OCI-LY7 (cell line): ENCODE data around the gene STARD3. TPM values are rescaled to one million over a fixed set of nuclear protein-coding genes. Genes with fewer than 3 reads are reported as not detected.

ENCODE experiments used
- BruUV-seq: library from RNA; stranded (reverse); fragments of 400-500 nt; replicated peaks from 2 replicates; lab custom pipeline; 2021; lab: Mats Ljungman, UMichigan
- CTCF ChIA-PET: fragments of 300-600 bp; sonication (Branson Sonifier 250); formaldehyde crosslinking; loops from one replicate; lab custom pipeline; 2022; ENCODE audit warnings: antibody characterized with exemption; ENCODE audit not compliant: unreplicated experiment; lab: Charles Lee
- POLR2A ChIA-PET: fragments of 300-600 bp; sonication (Branson Sonifier 250); formaldehyde crosslinking; loops from one replicate; lab custom pipeline; 2022; ENCODE audit warnings: antibody characterized with exemption; lab: Charles Lee
- DNase-seq: peaks from one replicate; pipeline ENCODE4 v3.0.0-alpha.2; 2015; ENCODE audit warnings: low spot score
- H2AFZ ChIP-seq: fragments of 200-600 bp; sonication (generic), shearing (Covaris generic); 2 replicates; pipeline ENCODE4 v1.6.1; 2014; ENCODE audit warnings: mild to moderate bottlenecking, antibody characterized with exemption, low read length, moderate library complexity
- H3K27ac ChIP-seq: fragments of 200-600 bp; sonication (generic); 2 replicates; pipeline ENCODE4 v1.5.1; 2014; ENCODE audit warnings: mixed run types, low read depth, mild to moderate bottlenecking, moderate library complexity, low read length, inconsistent platforms; ENCODE audit not compliant: poor library complexity, severe bottlenecking
- H3K36me3 ChIP-seq: fragments of 200-600 bp; sonication (generic); 2 replicates; pipeline ENCODE4 v1.6.1; 2014; ENCODE audit warnings: mild to moderate bottlenecking, antibody characterized with exemption, low read length, moderate library complexity, mixed read lengths; ENCODE audit not compliant: insufficient read depth
- H3K4me1 ChIP-seq: fragments of 200-600 bp; sonication (generic); 2 replicates; pipeline ENCODE4 v1.5.1; 2014; ENCODE audit warnings: mild to moderate bottlenecking, low read length; ENCODE audit not compliant: insufficient read depth, poor library complexity, severe bottlenecking
- H3K4me2 ChIP-seq: fragments of 200-600 bp; sonication (generic); 2 replicates; pipeline ENCODE4 v1.6.1; 2014; ENCODE audit warnings: mild to moderate bottlenecking, low read length
- H3K4me3 ChIP-seq: fragments of 200-600 bp; sonication (generic); 2 replicates; pipeline ENCODE4 v1.5.1; 2014; ENCODE audit warnings: mild to moderate bottlenecking, low read depth, low read length; ENCODE audit not compliant: poor library complexity, severe bottlenecking
- H3K79me2 ChIP-seq: fragments of 200-600 bp; sonication (generic); 2 replicates; pipeline ENCODE4 v1.6.1; 2016; ENCODE audit warnings: low read depth, mild to moderate bottlenecking, low read length, moderate library complexity, mixed read lengths; ENCODE audit not compliant: insufficient read depth
- H3K9me2 ChIP-seq: fragments of 200-600 bp; sonication (generic); 2 replicates; pipeline ENCODE4 v1.6.1; 2016; ENCODE audit warnings: mild to moderate bottlenecking, low read length, mixed read lengths; ENCODE audit not compliant: insufficient read depth
- H3K9me3 ChIP-seq: fragments of 200-600 bp; sonication (generic); 2 replicates; pipeline ENCODE4 v1.6.1; 2014; ENCODE audit warnings: mild to moderate bottlenecking, mixed run types, low read length, mixed read lengths
- H4K20me1 ChIP-seq: fragments of 200-600 bp; sonication (generic); 2 replicates; pipeline ENCODE4 v1.6.1; 2014; ENCODE audit warnings: mild to moderate bottlenecking, antibody characterized with exemption, low read length, moderate library complexity, mixed read lengths; ENCODE audit not compliant: insufficient read depth
- CTCF ChIP-seq: fragments of 200-600 bp; sonication (generic); conservative IDR thresholded peaks from 2 replicates; pipeline ENCODE4 v1.5.1; 2014; ENCODE audit warnings: mild to moderate bottlenecking, antibody characterized with exemption, low read length, moderate library complexity, mixed read lengths
- EZH2phosphoT487 ChIP-seq: fragments of 200-600 bp; sonication (generic); IDR thresholded peaks from 2 replicates; pipeline ENCODE4 v1.6.1; 2018; ENCODE audit warnings: low read depth, borderline replicate concordance, mild to moderate bottlenecking, mixed run types, antibody characterized with exemption, low read length, moderate library complexity, mixed read lengths
- intact Hi-C: fragments of 100-400 bp; cut with micrococcal nuclease; formaldehyde crosslinking; loops from one replicate; pipeline ENCODE4 v1.10.0; 2022; ENCODE audit not compliant: unreplicated experiment
- total RNA-seq, 2 experiments: library from RNA; depleted of rRNA in 1 of 2; stranded (reverse); fragments of >200 nt in 1 of 2; shearing (Covaris generic) in 1 of 2; gene quantifications; 2 replicates each; pipeline ENCODE4 v1.2.3, GENCODE V29; 2014 to 2022

STARD3 gene
- total RNA-seq, 2 experiments from 2014 or later: 36.5 to 54.2 TPM

GRCh38 chr17:39601758-39602532 is 35.0 kb upstream of the STARD3 start:
- ChIA-PET POLR2A (no interaction called here), CTCF (no interaction called here)
- H2AFZ ChIP-seq: no peak overlapping the region
- no peak for DNase-seq
- no peak overlapping the region for H3K27ac ChIP-seq
- intact Hi-C loops: no loop called here
- TF ChIP-seq CTCF: no peak
- TF ChIP-seq EZH2phosphoT487: no peak
- no peaks in the 10 kb centered on the region for H3K9me3 ChIP-seq
- no peaks in the 10 kb centered on the region for H3K36me3 ChIP-seq
- H3K4me2 ChIP-seq: no peak overlapping the region
- no peaks in the 10 kb centered on the region for H3K79me2 ChIP-seq
- no peaks in the 10 kb centered on the region for H4K20me1 ChIP-seq
- no peak overlapping the region for H3K4me3 ChIP-seq
- no peaks in the 10 kb centered on the region for H3K9me2 ChIP-seq
- BruUV-seq: no TSS peak
- peaks cover 14% of the 10 kb centered on the region for H3K4me1 ChIP-seq

- CTCF ChIA-PET: no interaction called here
- no TSS peak for BruUV-seq
- Histone ChIP-seq H3K4me1 (peaks cover 14% of the 10 kb centered on the region), H3K4me2 (no peak overlapping the region), H3K9me2 (no peaks in the 10 kb centered on the region), H3K27ac (no peak overlapping the region), H3K4me3 (no peak overlapping the region), H3K9me3 (no peaks in the 10 kb centered on the region), H4K20me1 (no peaks in the 10 kb centered on the region), H3K79me2 (no peaks in the 10 kb centered on the region), H3K36me3 (no peaks in the 10 kb centered on the region), H2AFZ (no peak overlapping the region)
- DNase-seq: no peak
- TF ChIP-seq EZH2phosphoT487 (no peak), CTCF (no peak)
- intact Hi-C loops: no loop called here
- POLR2A ChIA-PET: no interaction called here
Observed at GRCh38 chr17:39602533-39603303, 34.2 kb upstream of the STARD3 start.
